ENCODE results near the gene CACNB4.
"Not testable (repeated sequence)": the region's sequence is repeated elsewhere in the genome, so short reads cannot be mapped to it uniquely, and the experiment has no call there.

CACNB4 gene

DNA sequence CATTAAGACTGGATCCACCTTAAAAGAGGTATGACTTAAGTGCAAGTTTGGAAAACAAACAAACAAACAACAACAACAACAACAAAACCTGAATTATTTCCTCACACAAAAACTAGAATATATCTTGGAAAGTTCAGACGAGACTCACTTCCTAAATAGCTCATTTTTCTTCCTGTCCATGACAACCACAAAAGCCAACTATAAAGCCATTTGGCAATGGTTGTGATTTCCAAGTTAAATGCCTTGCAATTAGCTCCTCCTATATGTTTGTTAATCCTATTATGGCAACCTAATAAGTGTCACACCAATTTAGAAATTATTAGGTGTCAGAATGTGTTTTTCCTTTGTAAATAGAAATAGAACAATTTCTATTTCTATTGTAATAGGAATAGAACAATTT is 179.1 kb downstream of the CACNB4 start:
- peaks cover 3% of the 10 kb centered on the region for H3K79me2 ChIP-seq (ENCODE audit: control insufficient read depth, insufficient read depth, low read length, poor library complexity)
- no peak overlapping the region for H3K4me3 ChIP-seq (ENCODE audit: low read depth, low read length)
- no peak overlapping the region for H3K9ac ChIP-seq (ENCODE audit: low read length)
- H3K4ac ChIP-seq (ENCODE audit: low read depth, low read length) = no peak overlapping the region
- no peak overlapping the region for H2BK5ac ChIP-seq (ENCODE audit: low read depth, low read length, poor library complexity)
- H2AK5ac ChIP-seq (ENCODE audit: low read length) = no peak overlapping the region
- H3K27me3 ChIP-seq (ENCODE audit: insufficient read depth, low read length) = no peaks in the 10 kb centered on the region
- H4K91ac ChIP-seq (ENCODE audit: low read depth, low read length) = no peak overlapping the region
- H4K8ac ChIP-seq (ENCODE audit: low read depth, low read length) = no peak overlapping the region
- H2BK120ac ChIP-seq (ENCODE audit: insufficient read depth, low read length, poor library complexity) = no peak overlapping the region
- WGBS (ENCODE audit: extremely low coverage, insufficient coverage, insufficient read length) = no CpG with 5 or more reads among the region's 1 CpG
- no peak overlapping the region for H3K27ac ChIP-seq (ENCODE audit: low read depth, low read length)
- peaks cover 2% of the 10 kb centered on the region for H3K79me1 ChIP-seq (ENCODE audit: low read length)
- no peak overlapping the region for H2BK12ac ChIP-seq (ENCODE audit: low read length)
- H3K4me2 ChIP-seq (ENCODE audit: low read length) = no peak overlapping the region
- DNase-seq = no peak
- H4K12ac ChIP-seq (ENCODE audit: low read depth, low read length) = no peak overlapping the region
- H3K18ac ChIP-seq (ENCODE audit: low read length) = no peak overlapping the region
- no peaks in the 10 kb centered on the region for H3K9me3 ChIP-seq (ENCODE audit: insufficient read depth, low read depth, low read length)
- no peak overlapping the region for H3K23ac ChIP-seq (ENCODE audit: low read length)
- H2AFZ ChIP-seq (ENCODE audit: insufficient read depth, low read length, poor library complexity) = no peak overlapping the region
- H3K36me3 ChIP-seq (ENCODE audit: control insufficient read depth in 1 of 2, insufficient read depth in 2 of 2, low read length in 2 of 2) = no peaks in the 10 kb centered on the region
- no peak overlapping the region for H3K14ac ChIP-seq (ENCODE audit: low read length)
- H3K4me1 ChIP-seq (ENCODE audit: control insufficient read depth in 1 of 2, insufficient read depth in 2 of 2, low read length in 2 of 2) = peaks cover 2 to 5% of the 10 kb centered on the region in 2 experiments

- Histone ChIP-seq H3K4ac (ENCODE audit: low read depth, low read length) (no peak overlapping the region), H4K12ac (ENCODE audit: low read depth, low read length) (no peak overlapping the region), H3K9me3 (ENCODE audit: insufficient read depth, low read depth, low read length) (no peaks in the 10 kb centered on the region), H3K9ac (ENCODE audit: low read length) (no peak overlapping the region), H2BK120ac (ENCODE audit: insufficient read depth, low read length, poor library complexity) (no peak overlapping the region), H3K14ac (ENCODE audit: low read length) (no peak overlapping the region), H3K36me3 (ENCODE audit: control insufficient read depth in 1 of 2, insufficient read depth in 2 of 2, low read length in 2 of 2) (no peaks in the 10 kb centered on the region), H3K18ac (ENCODE audit: low read length) (no peak overlapping the region), H2BK5ac (ENCODE audit: low read depth, low read length, poor library complexity) (no peak overlapping the region), H3K4me3 (ENCODE audit: low read depth, low read length) (no peak overlapping the region), H2BK12ac (ENCODE audit: low read length) (no peak overlapping the region), H3K4me2 (ENCODE audit: low read length) (no peak overlapping the region), H4K91ac (ENCODE audit: low read depth, low read length) (no peak overlapping the region), H2AK5ac (ENCODE audit: low read length) (no peak overlapping the region), H3K27me3 (ENCODE audit: insufficient read depth, low read length) (no peaks in the 10 kb centered on the region), H3K79me1 (ENCODE audit: low read length) (peaks cover 2% of the 10 kb centered on the region), H3K79me2 (ENCODE audit: control insufficient read depth, insufficient read depth, low read length, poor library complexity) (peaks cover 3% of the 10 kb centered on the region), H3K4me1 (ENCODE audit: control insufficient read depth in 1 of 2, insufficient read depth in 2 of 2, low read length in 2 of 2) (peaks cover 2 to 5% of the 10 kb centered on the region in 2 experiments), H4K8ac (ENCODE audit: low read depth, low read length) (no peak overlapping the region), H3K27ac (ENCODE audit: low read depth, low read length) (no peak overlapping the region), H3K23ac (ENCODE audit: low read length) (no peak overlapping the region), H2AFZ (ENCODE audit: insufficient read depth, low read length, poor library complexity) (no peak overlapping the region)
- DNase-seq = no peak
- no CpG with 5 or more reads among the region's 2 CpGs for WGBS (ENCODE audit: extremely low coverage, insufficient coverage, insufficient read length)
Observed at GRCh38 chr2:151918308-151918707, 180.5 kb downstream of the CACNB4 start.

DNA sequence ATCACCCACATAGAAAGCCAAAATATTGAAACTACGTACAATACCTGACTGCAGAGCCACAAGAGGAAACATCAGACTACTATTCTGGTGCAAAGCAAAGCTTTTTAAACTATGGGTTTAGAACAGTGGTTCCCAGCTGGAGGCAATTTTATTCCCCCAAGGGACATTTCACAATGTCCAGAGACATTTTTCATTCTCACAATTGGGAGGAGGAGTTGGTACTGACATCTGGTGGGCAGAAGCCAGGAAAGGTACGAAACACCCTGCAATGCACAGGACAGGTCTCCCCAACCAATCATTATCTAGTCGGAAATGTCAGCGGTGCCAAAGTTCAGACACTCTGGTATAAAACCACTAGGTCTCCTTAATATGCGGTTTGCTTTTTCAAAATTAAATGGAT is 182.2 kb downstream of the CACNB4 start:
- H2AFZ ChIP-seq (ENCODE audit: insufficient read depth, low read length, poor library complexity) = no peak overlapping the region
- H3K36me3 ChIP-seq (ENCODE audit: control insufficient read depth in 1 of 2, insufficient read depth in 2 of 2, low read length in 2 of 2) = no peaks in the 10 kb centered on the region
- no peak overlapping the region for H2BK120ac ChIP-seq (ENCODE audit: insufficient read depth, low read length, poor library complexity)
- H3K9me3 ChIP-seq (ENCODE audit: insufficient read depth, low read depth, low read length) = no peaks in the 10 kb centered on the region
- H3K14ac ChIP-seq (ENCODE audit: low read length) = no peak overlapping the region
- no peaks in the 10 kb centered on the region for H3K27me3 ChIP-seq (ENCODE audit: insufficient read depth, low read length)
- no peak overlapping the region for H3K27ac ChIP-seq (ENCODE audit: low read depth, low read length)
- H4K8ac ChIP-seq (ENCODE audit: low read depth, low read length) = no peak overlapping the region
- H3K4me3 ChIP-seq (ENCODE audit: low read depth, low read length) = no peak overlapping the region
- H2BK12ac ChIP-seq (ENCODE audit: low read length) = no peak overlapping the region
- H3K79me2 ChIP-seq (ENCODE audit: control insufficient read depth, insufficient read depth, low read length, poor library complexity) = peaks cover 3% of the 10 kb centered on the region
- H3K4ac ChIP-seq (ENCODE audit: low read depth, low read length) = no peak overlapping the region
- peaks cover 2% of the 10 kb centered on the region for H3K79me1 ChIP-seq (ENCODE audit: low read length)
- no peak overlapping the region for H4K91ac ChIP-seq (ENCODE audit: low read depth, low read length)
- no peak for DNase-seq
- no peak overlapping the region for H2BK5ac ChIP-seq (ENCODE audit: low read depth, low read length, poor library complexity)
- H4K12ac ChIP-seq (ENCODE audit: low read depth, low read length) = no peak overlapping the region
- WGBS (ENCODE audit: extremely low coverage, insufficient coverage, insufficient read length) = no CpG with 5 or more reads among the region's 5 CpGs
- peaks cover 2 to 5% of the 10 kb centered on the region in 2 experiments for H3K4me1 ChIP-seq (ENCODE audit: control insufficient read depth in 1 of 2, insufficient read depth in 2 of 2, low read length in 2 of 2)
- no peak overlapping the region for H3K9ac ChIP-seq (ENCODE audit: low read length)
- no peak overlapping the region for H2AK5ac ChIP-seq (ENCODE audit: low read length)
- no peak overlapping the region for H3K18ac ChIP-seq (ENCODE audit: low read length)
- H3K23ac ChIP-seq (ENCODE audit: low read length) = no peak overlapping the region
- H3K4me2 ChIP-seq (ENCODE audit: low read length) = no peak overlapping the region

DNA sequence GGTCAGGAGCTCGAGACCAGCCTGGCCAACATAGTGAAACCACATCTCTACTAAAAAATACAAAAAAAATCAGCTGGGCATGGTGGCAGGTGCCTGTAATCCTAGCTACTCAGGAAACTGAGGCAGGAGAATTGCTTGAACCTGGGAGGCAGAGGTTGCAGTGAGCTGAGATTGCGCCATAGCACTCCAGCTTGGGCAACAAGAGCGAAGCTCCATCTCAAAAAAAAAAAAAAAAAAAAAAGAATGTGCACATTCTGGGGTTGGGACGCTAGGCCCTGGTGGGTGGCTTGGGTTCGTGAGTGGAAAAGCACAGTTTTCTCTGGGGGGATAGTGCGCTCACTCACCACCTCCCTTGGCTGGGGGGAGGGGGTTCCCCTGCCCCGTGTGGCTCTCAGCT is 183.2 kb downstream of the CACNB4 start:
- H2BK12ac ChIP-seq (ENCODE audit: low read length); H3K4me2 ChIP-seq (ENCODE audit: low read length); H3K4me3 ChIP-seq (ENCODE audit: low read depth, low read length); H3K9me3 ChIP-seq (ENCODE audit: insufficient read depth, low read depth, low read length); H2AK5ac ChIP-seq (ENCODE audit: low read length); H2AFZ ChIP-seq (ENCODE audit: insufficient read depth, low read length, poor library complexity); H3K18ac ChIP-seq (ENCODE audit: low read length); H3K23ac ChIP-seq (ENCODE audit: low read length); H3K27me3 ChIP-seq (ENCODE audit: insufficient read depth, low read length); H3K4me1 ChIP-seq (ENCODE audit: control insufficient read depth in 1 of 2, insufficient read depth in 2 of 2, low read length in 2 of 2); H3K79me2 ChIP-seq (ENCODE audit: control insufficient read depth, insufficient read depth, low read length, poor library complexity); H3K79me1 ChIP-seq (ENCODE audit: low read length); H3K9ac ChIP-seq (ENCODE audit: low read length); H4K12ac ChIP-seq (ENCODE audit: low read depth, low read length); H3K36me3 ChIP-seq (ENCODE audit: control insufficient read depth in 1 of 2, insufficient read depth in 2 of 2, low read length in 2 of 2); H3K4ac ChIP-seq (ENCODE audit: low read depth, low read length); DNase-seq: not testable (repeated sequence)
- WGBS (ENCODE audit: extremely low coverage, insufficient coverage, insufficient read length) = no CpG with 5 or more reads among the region's 7 CpGs
- peak overlapping the region; percentile 41 for H3K27ac ChIP-seq (ENCODE audit: low read depth, low read length)
- peak overlapping the region; percentile 70 for H4K8ac ChIP-seq (ENCODE audit: low read depth, low read length)
- peak overlapping the region; percentile 55 for H4K91ac ChIP-seq (ENCODE audit: low read depth, low read length)
- H2BK120ac ChIP-seq (ENCODE audit: insufficient read depth, low read length, poor library complexity) = peak overlapping the region; percentile 66
- H3K14ac ChIP-seq (ENCODE audit: low read length) = peak overlapping the region; percentile 74
- H2BK5ac ChIP-seq (ENCODE audit: low read depth, low read length, poor library complexity) = peak overlapping the region; percentile 31
